PFSK-1 (cell line): ENCODE measurements around the gene RTL5.

ENCODE experiments used
- FOXP2 ChIP-seq: optimal IDR thresholded peaks from 2 replicates; pipeline ENCODE3; 2011; ENCODE audit warnings: borderline replicate concordance, control low read depth, inconsistent platforms; ENCODE audit not compliant: insufficient read depth; ENCODE audit errors: extremely low read length, extremely low read depth
- POLR2AphosphoS5 ChIP-seq: IDR thresholded peaks from 2 replicates; pipeline ENCODE4 v1.6.1; 2012; ENCODE audit warnings: low read depth, mild to moderate bottlenecking, control low read depth, low read length, moderate library complexity
- SIN3A ChIP-seq: IDR thresholded peaks from 2 replicates; pipeline ENCODE4 v1.6.1; 2012; ENCODE audit warnings: mild to moderate bottlenecking, low read length, moderate library complexity, borderline replicate concordance; ENCODE audit not compliant: insufficient read depth
- TAF1 ChIP-seq: IDR thresholded peaks from 2 replicates; pipeline ENCODE4 v1.6.1; 2012; ENCODE audit warnings: low read length, control low read depth, borderline replicate concordance; ENCODE audit not compliant: insufficient read depth
- TF ChIP-seq, protein P1 (sequence below), 2 experiments: IDR thresholded peaks; 2 replicates each; pipeline versions ENCODE4 v1.6.1 to v1.8.0; 2011 to 2012; ENCODE audit warnings: low read depth in 2 of 2, low read length in 2 of 2, control low read depth in 1 of 2, inconsistent platforms in 1 of 2, mild to moderate bottlenecking in 1 of 2, moderate library complexity in 1 of 2; ENCODE audit not compliant: insufficient read depth in 1 of 2

RTL5 gene

GRCh38 chrX:72130156-72130761 is 1.5 kb downstream of the RTL5 start:
- TF ChIP-seq, protein P1, sequence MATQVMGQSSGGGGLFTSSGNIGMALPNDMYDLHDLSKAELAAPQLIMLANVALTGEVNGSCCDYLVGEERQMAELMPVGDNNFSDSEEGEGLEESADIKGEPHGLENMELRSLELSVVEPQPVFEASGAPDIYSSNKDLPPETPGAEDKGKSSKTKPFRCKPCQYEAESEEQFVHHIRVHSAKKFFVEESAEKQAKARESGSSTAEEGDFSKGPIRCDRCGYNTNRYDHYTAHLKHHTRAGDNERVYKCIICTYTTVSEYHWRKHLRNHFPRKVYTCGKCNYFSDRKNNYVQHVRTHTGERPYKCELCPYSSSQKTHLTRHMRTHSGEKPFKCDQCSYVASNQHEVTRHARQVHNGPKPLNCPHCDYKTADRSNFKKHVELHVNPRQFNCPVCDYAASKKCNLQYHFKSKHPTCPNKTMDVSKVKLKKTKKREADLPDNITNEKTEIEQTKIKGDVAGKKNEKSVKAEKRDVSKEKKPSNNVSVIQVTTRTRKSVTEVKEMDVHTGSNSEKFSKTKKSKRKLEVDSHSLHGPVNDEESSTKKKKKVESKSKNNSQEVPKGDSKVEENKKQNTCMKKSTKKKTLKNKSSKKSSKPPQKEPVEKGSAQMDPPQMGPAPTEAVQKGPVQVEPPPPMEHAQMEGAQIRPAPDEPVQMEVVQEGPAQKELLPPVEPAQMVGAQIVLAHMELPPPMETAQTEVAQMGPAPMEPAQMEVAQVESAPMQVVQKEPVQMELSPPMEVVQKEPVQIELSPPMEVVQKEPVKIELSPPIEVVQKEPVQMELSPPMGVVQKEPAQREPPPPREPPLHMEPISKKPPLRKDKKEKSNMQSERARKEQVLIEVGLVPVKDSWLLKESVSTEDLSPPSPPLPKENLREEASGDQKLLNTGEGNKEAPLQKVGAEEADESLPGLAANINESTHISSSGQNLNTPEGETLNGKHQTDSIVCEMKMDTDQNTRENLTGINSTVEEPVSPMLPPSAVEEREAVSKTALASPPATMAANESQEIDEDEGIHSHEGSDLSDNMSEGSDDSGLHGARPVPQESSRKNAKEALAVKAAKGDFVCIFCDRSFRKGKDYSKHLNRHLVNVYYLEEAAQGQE (IDR thresholded peaks at IDR 0.05; ENCODE audit: insufficient read depth in 1 of 2, low read depth in 2 of 2, low read length in 2 of 2) = no peak
- no peak for TF ChIP-seq POLR2AphosphoS5
- TF ChIP-seq SIN3A = no peak
- no peak for TF ChIP-seq TAF1
- no peak for TF ChIP-seq FOXP2

DNA sequence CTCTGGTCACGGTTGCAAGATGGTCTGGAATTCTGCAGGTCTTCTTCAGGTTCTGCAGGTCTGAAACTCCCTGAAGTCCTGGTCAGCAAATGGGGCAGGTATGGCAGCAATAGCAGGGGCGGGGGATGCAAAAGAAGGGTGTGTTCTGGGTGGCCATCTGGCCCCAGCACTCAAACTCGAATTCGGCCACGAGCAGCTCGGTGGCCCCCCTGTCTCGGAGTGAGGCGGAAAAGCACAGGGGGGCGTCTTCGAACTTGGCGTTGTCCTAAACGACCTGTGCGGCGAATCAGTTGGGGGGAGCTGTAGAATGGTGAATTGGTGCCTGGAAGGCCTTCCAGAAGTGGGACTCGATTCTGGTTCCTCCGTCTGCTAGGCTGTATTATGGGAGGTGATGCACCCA is 2.1 kb downstream of the RTL5 start:
- TF ChIP-seq POLR2AphosphoS5 (no peak), FOXP2 (no peak), SIN3A (no peak), TAF1 (no peak)
- TF ChIP-seq, protein P1 (IDR thresholded peaks at IDR 0.05; ENCODE audit: insufficient read depth in 1 of 2, low read depth in 2 of 2, low read length in 2 of 2) = no peak

DNA sequence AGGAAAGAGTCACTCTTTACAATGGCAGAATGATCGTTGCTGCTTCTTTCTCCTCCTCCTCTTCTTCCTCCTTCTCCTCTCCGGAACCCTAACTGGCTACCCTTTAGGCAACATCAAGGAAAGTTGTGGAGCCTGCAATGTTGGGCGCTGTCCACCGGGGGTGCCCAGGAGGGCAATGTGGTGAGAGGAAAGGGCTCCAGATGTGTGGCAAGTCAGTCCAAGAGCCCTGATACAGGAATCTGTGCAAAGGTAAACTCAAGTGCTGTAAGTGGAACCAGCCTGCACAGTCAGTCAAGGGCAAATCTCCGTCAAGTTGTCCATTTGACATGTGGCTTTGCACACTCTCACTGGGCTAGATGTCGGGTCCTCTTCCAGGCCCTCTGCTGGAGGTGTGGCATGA is 2.8 kb downstream of the RTL5 start:
- no peak for TF ChIP-seq TAF1
- TF ChIP-seq FOXP2 = no peak
- no peak for TF ChIP-seq SIN3A
- TF ChIP-seq, protein P1 (IDR thresholded peaks at IDR 0.05; ENCODE audit: insufficient read depth in 1 of 2, low read depth in 2 of 2, low read length in 2 of 2) = no peak
- TF ChIP-seq POLR2AphosphoS5 = no peak

- TF ChIP-seq TAF1 (no peak), FOXP2 (no peak), POLR2AphosphoS5 (no peak), SIN3A (no peak)
- TF ChIP-seq, protein P1 (IDR thresholded peaks at IDR 0.05; ENCODE audit: insufficient read depth in 1 of 2, low read depth in 2 of 2, low read length in 2 of 2) = no peak
Observed at GRCh38 chrX:72128183-72128834, 3.4 kb downstream of the RTL5 start.
